ENCODE results near the gene XRN2.

Gene XRN2

GRCh38 chr20:21342656-21343345, 39.7 kb downstream of the XRN2 start:
- TF ChIP-seq, protein P1, sequence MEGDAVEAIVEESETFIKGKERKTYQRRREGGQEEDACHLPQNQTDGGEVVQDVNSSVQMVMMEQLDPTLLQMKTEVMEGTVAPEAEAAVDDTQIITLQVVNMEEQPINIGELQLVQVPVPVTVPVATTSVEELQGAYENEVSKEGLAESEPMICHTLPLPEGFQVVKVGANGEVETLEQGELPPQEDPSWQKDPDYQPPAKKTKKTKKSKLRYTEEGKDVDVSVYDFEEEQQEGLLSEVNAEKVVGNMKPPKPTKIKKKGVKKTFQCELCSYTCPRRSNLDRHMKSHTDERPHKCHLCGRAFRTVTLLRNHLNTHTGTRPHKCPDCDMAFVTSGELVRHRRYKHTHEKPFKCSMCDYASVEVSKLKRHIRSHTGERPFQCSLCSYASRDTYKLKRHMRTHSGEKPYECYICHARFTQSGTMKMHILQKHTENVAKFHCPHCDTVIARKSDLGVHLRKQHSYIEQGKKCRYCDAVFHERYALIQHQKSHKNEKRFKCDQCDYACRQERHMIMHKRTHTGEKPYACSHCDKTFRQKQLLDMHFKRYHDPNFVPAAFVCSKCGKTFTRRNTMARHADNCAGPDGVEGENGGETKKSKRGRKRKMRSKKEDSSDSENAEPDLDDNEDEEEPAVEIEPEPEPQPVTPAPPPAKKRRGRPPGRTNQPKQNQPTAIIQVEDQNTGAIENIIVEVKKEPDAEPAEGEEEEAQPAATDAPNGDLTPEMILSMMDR (IDR thresholded peaks at IDR 0.05; ENCODE audit: unreplicated experiment in 3 of 3), result no peak
- H3K4me3 Mint-ChIP-seq, result no peak overlapping the region
- no peak overlapping the region for H3K27ac Mint-ChIP-seq
- H3K4me1 Mint-ChIP-seq, result no peaks in the 10 kb centered on the region
- no peaks in the 10 kb centered on the region for H3K27me3 Mint-ChIP-seq (ENCODE audit: low read depth)
- no peaks in the 10 kb centered on the region for H3K9me3 Mint-ChIP-seq
- H3K36me3 Mint-ChIP-seq (ENCODE audit: low read depth), result peaks cover 65% of the 10 kb centered on the region

DNA sequence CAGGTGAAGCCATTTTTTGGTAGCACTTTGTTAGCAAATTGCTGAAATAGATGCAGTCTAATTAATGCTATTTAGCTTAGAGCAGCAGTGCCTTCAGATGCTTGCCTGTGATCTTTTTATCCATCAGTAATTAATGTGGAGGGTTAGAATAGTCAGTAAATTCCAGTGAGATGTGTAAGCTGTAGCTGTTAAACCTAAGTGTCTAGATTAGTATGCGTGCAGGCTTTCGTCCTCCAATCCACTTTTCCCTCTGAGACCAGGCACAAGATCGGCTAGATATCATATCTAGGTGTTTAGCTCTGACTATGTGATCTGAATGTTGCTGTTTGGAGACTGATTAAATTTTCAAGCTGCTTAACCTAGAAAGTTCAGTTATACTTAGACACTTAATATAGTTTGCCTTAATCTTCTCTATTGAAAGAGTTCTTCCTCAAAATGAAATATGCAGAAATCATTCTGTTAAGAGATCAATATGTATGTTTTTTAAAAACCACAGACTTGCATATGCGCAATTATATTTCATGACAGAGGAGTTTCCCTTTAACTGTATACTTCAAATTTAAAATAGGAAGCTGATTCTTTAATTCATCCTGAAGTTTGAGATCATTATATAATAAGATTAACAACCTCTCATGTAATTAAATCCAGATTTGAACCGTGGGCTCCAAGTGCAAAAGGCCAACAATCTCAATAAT, 41.2 kb downstream of the XRN2 start:
- TF ChIP-seq, protein P1 (IDR thresholded peaks at IDR 0.05; ENCODE audit: unreplicated experiment in 3 of 3), result no peak
- Mint-ChIP-seq H3K36me3 (ENCODE audit: low read depth) (peaks cover 69% of the 10 kb centered on the region), H3K4me3 (no peak overlapping the region), H3K4me1 (no peaks in the 10 kb centered on the region), H3K9me3 (no peaks in the 10 kb centered on the region), H3K27ac (no peak overlapping the region), H3K27me3 (ENCODE audit: low read depth) (no peaks in the 10 kb centered on the region)

DNA sequence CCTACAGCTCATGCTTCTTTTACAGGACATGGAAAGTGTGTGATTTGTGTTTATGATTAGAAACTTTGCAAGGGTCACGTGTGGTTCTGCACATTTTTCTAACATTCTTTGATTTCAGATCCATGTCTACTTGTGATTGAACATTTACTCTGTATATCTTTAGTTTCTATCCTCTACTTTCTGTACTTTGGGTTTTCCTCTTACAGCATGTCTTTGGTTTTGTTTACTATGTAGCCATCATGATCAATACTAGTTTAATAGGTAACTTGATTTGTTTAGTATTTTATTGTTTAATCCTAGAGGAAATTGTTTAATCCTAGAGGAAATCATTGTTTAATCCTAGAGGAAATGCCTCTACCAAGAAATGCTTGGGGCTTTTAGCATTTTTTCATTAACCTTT, 41.8 kb downstream of the XRN2 start:
- TF ChIP-seq, protein P1 (IDR thresholded peaks at IDR 0.05; ENCODE audit: unreplicated experiment in 3 of 3), result no peak
- H3K27ac Mint-ChIP-seq, result no peak overlapping the region
- H3K36me3 Mint-ChIP-seq (ENCODE audit: low read depth), result peaks cover 69% of the 10 kb centered on the region
- no peak overlapping the region for H3K4me3 Mint-ChIP-seq
- no peaks in the 10 kb centered on the region for H3K9me3 Mint-ChIP-seq
- no peaks in the 10 kb centered on the region for H3K4me1 Mint-ChIP-seq
- H3K27me3 Mint-ChIP-seq (ENCODE audit: low read depth), result no peaks in the 10 kb centered on the region

GRCh38 chr20:21352703-21353102, 49.6 kb downstream of the XRN2 start:
- Mint-ChIP-seq H3K27me3 (ENCODE audit: low read depth) (no peaks in the 10 kb centered on the region), H3K36me3 (ENCODE audit: low read depth) (peaks cover 46% of the 10 kb centered on the region), H3K4me3 (no peak overlapping the region), H3K4me1 (no peaks in the 10 kb centered on the region), H3K27ac (no peak overlapping the region), H3K9me3 (no peaks in the 10 kb centered on the region)
- TF ChIP-seq, protein P1 (IDR thresholded peaks at IDR 0.05; ENCODE audit: unreplicated experiment in 3 of 3), result no peak

- no peaks in the 10 kb centered on the region for H3K27me3 Mint-ChIP-seq (ENCODE audit: low read depth)
- H3K27ac Mint-ChIP-seq, result no peak overlapping the region
- H3K4me1 Mint-ChIP-seq, result no peaks in the 10 kb centered on the region
- peaks cover 43% of the 10 kb centered on the region for H3K36me3 Mint-ChIP-seq (ENCODE audit: low read depth)
- H3K9me3 Mint-ChIP-seq, result no peaks in the 10 kb centered on the region
- H3K4me3 Mint-ChIP-seq, result no peak overlapping the region
- TF ChIP-seq, protein P1 (IDR thresholded peaks at IDR 0.05; ENCODE audit: unreplicated experiment in 3 of 3), result no peak
Observed at GRCh38 chr20:21353236-21353635, 50.1 kb downstream of the XRN2 start.

DNA sequence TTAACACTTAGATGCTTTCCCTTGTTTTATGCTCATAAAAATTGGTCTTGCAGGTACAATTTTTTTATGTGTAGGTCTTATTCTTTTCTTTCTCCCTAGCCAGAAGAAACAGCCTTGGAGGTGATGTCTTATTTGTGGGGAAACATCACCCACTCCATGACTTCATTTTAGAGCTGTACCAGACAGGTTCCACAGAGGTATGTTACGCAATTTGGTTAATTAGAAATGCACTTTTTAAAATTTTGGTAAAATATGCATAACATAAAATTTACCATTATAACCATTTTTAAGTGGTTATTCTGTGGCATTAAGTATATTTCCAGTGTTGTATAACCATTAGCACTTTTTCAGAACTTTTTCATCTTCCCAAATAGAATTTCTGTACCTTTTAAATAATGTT, 52.9 kb downstream of the XRN2 start:
- Mint-ChIP-seq H3K4me1 (no peaks in the 10 kb centered on the region), H3K9me3 (no peaks in the 10 kb centered on the region), H3K27ac (no peak overlapping the region), H3K36me3 (ENCODE audit: low read depth) (peaks cover 39% of the 10 kb centered on the region), H3K4me3 (no peak overlapping the region), H3K27me3 (ENCODE audit: low read depth) (no peaks in the 10 kb centered on the region)
- TF ChIP-seq, protein P1 (IDR thresholded peaks at IDR 0.05; ENCODE audit: unreplicated experiment in 3 of 3), result no peak

All from nephron (organoid).